ENCODE measurements around the gene HIVEP3.

Gene HIVEP3

DNA sequence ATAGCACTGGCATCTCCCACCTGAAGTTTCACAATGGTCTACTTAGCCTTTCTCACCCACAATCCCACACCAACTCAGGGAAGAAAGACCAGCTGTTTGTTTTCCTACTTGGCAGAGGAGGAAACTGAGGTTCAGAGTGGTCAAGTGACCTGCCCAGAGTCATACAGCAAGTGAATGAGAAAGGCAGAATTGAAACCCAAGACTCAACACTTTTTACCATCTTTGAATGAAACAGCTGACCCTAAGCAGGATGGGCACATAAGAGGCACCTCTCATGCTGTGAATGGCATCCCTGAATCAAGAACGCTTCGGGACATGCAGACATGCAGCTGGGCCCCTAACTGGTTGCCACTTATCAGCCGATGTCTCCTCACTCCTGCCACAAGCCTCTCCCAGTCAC lies 193.8 kb downstream of the HIVEP3 start:
- no peak for DNase-seq

GRCh38 chr1:41724248-41724647 lies 194.5 kb downstream of the HIVEP3 start:
- DNase-seq, result no peak

GRCh38 chr1:41723786-41724185 lies 194.9 kb downstream of the HIVEP3 start:
- no peak for DNase-seq

DNA sequence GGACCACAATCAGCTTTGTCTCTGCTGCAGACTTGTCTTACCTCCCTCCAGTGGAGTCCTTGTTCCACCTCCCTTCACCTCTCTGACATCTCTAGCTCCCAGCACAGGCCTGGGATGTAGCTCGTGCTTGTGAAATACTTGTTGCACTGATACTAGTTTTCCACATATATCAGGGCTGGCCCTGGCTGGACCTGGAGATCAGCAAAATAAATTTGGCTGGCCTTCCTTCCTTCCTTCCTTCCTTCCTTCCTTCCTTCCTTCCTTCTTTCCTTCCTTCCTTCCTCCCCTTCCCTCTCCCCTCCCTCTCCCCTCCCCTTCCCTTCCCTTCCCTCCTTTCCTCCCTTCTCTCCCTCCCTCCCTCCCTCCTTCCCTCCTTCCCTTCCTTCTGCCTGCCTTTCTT lies 196.5 kb downstream of the HIVEP3 start:
- DNase-seq, result no peak

DNA sequence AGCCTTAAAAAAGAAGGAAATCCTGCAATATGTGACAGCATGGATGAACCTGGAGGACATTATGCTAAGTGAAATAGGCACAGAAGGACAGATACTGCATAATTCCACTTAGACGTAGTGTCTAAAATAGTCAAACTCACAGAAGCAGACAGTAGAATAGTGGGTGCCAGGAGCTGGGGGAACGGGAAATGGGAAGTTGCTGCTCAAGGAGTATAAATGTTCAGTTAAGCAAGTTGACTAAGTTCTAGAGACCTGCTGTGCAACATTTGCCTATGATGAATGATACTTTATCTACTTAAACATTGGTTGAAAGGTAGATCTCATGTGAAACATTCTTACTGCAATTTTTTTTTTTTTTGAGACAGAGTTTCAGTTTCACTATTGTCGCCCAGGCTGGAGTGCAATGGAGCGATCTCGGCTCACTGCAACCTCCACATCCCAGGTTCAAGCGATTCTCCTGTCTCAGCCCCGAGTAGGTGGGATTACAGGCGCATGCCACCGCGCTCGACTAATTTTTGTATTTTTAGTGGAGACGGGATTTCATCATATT lies 197.8 kb downstream of the HIVEP3 start:
- DNase-seq, result no peak

GRCh38 chr1:41719590-41719989 lies 199.1 kb downstream of the HIVEP3 start:
- DNase-seq, result no peak

- DNase-seq, result no peak
Observed at GRCh38 chr1:41719128-41719527, 199.6 kb downstream of the HIVEP3 start.

DNA sequence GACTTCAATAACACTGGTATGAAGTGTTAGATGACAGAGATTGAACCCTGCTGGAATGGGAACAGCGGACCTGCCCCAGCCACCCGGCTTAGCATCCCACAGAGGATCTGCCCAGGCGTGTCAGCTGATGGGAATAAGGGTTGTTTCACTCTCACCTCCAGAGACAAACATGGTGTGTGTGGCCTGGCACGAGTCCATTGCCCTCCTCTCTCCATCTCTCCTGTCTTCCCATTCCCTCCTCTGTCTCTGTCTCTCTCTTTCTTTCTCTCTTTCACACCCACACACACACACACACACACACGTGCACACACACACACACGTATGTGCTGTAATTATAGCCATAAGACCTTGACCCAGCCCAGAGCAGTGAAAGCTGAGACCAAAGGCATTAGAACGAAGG lies 200.2 kb downstream of the HIVEP3 start:
- no peak for DNase-seq

DNA sequence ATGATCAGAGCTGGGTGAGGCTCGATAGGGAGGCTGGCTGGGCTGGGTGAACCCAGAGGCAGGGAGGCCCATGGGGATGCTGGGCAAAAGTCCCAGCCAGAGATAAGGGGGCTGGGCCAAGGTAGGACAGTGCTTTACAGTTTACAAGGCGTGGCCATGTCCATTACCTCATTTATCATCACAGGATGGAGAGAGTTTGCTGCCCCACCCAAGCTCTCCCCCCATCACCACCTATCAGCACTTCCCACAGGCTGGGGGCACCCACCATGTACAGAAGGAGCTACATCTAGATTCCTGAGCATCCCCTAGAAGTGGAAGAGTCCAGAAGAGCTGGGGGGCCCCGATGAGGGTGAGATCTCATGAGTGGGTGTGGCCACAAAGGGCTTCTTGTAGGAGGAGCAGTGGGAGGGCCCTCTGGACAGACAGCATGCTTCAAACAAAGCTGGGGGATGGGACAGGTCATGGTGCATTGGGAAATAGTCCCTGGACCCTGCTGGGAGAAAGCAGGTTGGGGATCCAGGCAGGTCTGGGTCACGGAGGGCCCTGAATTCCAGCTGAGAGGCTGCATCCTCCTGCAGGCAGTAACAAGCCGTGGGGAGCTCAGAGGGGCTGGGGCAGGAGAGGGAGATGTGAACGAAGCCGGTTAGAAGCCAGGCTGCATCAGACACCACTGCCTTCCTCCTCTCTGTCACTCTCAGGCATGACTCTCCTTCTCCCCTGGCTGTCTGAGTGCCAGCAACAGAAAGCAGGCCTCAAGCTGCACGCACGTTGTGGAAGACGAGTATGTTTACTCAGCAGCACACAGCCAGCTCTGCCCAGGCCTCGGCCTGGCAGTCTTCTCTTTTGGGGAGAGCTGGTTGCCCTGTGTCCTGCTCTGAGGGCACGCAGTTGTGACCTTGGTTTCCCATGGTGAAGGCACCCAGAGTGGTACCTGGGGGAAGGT lies 202.3 kb downstream of the HIVEP3 start:
- no peak for DNase-seq

DNA sequence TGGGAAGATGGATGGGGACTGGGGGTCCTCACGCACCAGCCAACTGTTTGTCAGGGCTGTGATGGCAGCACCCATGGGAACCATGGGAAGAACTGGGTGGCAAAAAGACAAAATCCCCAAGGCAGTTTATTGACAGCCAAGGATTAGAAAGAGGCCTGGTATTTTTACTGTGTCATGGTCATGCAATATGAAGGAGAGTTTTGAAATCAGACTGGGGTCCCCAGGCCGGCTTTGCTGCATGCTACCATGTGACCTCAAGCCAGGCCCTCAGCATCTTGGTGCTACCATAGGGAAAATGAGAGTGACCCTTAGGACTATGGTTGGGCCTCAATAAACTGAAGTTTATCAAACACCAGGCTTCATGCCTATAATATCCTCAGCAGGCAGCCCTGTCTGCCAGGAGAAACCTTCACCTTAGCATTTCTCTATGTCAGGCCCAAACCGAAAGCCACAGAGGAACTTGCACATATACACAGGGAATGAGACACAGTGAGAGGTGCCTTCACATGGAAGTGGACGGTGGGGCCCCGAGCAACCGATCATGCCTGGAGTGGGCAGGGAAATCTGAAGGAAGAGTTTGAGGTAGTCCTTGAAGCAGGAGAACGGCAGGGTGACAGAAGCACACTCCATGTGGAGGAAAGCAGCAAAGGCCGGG lies 203.2 kb downstream of the HIVEP3 start:
- DNase-seq, result no peak

GRCh38 chr1:41714638-41715389 lies 203.9 kb downstream of the HIVEP3 start:
- DNase-seq, result no peak

- DNase-seq, result no peak
Observed at GRCh38 chr1:41713557-41714327, 205.0 kb downstream of the HIVEP3 start.

DNA sequence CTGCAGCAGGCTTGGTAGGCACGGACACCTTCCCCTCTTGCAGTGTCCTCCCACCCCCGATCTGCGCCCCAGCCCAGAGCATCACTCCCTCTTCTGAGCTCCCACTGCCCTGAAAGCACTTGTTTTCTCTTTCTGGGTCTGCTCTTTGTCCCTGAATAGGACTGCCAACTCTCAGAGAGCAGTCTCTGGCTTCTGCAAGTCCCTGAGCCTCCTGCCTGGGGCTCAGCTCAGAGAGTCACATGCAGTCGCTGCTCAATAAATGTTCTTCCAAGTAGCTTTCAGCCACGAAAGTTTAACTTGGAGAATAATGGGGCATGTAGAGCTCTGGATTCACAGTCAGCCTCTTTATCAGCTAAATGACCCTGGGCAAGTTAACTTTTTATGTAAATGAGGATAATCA lies 205.6 kb downstream of the HIVEP3 start:
- no peak for DNase-seq

- no peak for DNase-seq
Observed at GRCh38 chr1:41712695-41713094, 206.0 kb downstream of the HIVEP3 start.

GRCh38 chr1:41712081-41712480 lies 206.6 kb downstream of the HIVEP3 start:
- no peak for DNase-seq

- no peak for DNase-seq
Observed at GRCh38 chr1:41711581-41711980, 207.1 kb downstream of the HIVEP3 start.

- no peak for DNase-seq
Observed at GRCh38 chr1:41710980-41711379, 207.7 kb downstream of the HIVEP3 start.

- no peak for DNase-seq
Observed at GRCh38 chr1:41709873-41710272, 208.8 kb downstream of the HIVEP3 start.

GRCh38 chr1:41709331-41709730 lies 209.4 kb downstream of the HIVEP3 start:
- DNase-seq, result no peak

DNA sequence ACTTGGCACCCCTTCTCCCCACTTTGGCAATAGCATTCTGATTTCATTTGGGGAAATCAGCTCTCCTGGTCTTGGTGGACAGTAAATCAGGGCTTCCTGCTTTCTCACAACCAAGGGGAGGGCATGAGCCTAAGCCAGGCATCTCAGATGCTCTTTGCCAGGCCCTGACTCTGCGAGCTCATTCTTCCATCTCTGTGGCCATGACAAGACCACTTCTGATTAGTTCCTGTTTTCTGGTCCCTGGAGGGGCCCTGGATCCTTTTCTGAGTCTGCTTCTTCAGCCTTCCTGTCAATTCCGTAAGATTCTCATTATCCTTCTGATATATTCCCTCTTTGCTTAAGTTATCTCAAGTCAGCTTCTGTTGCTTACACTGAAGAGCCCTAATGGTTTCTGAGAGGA lies 210.4 kb downstream of the HIVEP3 start:
- no peak for DNase-seq

DNA sequence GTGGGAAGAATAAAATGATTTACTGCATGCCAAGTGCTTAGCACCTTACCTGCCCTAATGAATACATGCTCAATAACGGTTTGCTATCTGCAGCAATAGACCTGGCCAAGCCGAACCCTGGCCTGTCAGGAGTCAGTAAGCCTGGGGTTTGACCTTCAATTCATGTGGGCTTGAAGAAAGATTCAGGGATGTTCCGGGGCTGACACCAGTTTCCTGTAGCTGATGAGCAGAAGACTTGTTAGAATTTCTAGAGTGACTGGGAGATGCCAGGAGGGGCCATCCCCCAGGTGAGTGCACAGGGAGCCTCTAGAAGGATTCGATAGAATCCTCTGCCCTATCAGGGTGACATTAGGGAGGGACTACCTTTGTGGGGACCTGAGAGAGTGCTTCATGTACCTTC lies 210.9 kb downstream of the HIVEP3 start:
- DNase-seq, result no peak

DNA sequence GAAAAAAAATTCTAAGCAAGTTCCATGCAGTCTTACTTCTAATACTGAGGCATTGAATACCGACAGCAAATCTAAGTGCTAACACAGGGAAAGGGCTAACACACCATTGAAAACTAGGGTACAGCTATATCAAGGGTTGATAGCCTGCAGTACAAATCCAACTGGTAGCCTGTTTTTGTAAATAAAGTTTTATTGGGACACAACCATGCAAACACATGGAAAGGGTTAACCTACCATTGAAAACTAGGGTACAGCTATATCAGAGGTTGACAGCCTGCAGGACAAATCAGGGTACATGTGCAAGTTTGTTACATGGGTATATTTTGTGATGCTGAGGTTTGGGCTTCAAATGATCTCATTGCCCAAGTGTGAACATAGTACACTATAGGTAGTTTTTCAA lies 212.9 kb downstream of the HIVEP3 start:
- no peak for DNase-seq

All from femur (tissue), 1 donor.